Left ventricle myocardium inferior (tissue), 1 donor: Measurements from ENCODE around the gene TXNDC9. TPM values are rescaled to one million over a fixed set of nuclear protein-coding genes. Genes with fewer than 3 reads are reported as not detected.
"Not testable (repeated sequence)": the region's sequence is repeated elsewhere in the genome, so short reads cannot be mapped to it uniquely, and the experiment has no call there.

Experiments used
- DNase-seq: peaks from one replicate; pipeline ENCODE4 v3.0.0-alpha.2; 2020
- H3K27ac ChIP-seq: fragments of 200-600 bp; replicated peaks from 2 replicates; pipeline ENCODE4 v1.8.0; 2021
- H3K27me3 ChIP-seq: fragments of 200-600 bp; 2 replicates; pipeline ENCODE4 v1.8.0; 2021; ENCODE audit warnings: low read depth
- H3K36me3 ChIP-seq: fragments of 200-600 bp; 2 replicates; pipeline ENCODE4 v1.8.0; 2021
- H3K4me1 ChIP-seq: fragments of 200-600 bp; 2 replicates; pipeline ENCODE4 v1.8.0; 2021
- H3K4me3 ChIP-seq: fragments of 200-600 bp; 2 replicates; pipeline ENCODE4 v1.8.0; 2021; ENCODE audit warnings: mild to moderate bottlenecking, moderate library complexity
- H3K9me3 ChIP-seq: fragments of 200-600 bp; replicated peaks from 2 replicates; pipeline ENCODE4 v1.8.0; 2021
- intact Hi-C: fragments of 100-400 bp; cut with micrococcal nuclease; formaldehyde crosslinking; loops from one replicate; pipeline ENCODE4 v1.11.0; 2022
- total RNA-seq: library from RNA; stranded (reverse); fragmentation: NEBNext Ultra II Directional; extraction: Animal tissue kit (Norgen Biotek cat#: 25700); gene quantifications from one replicate; pipeline ENCODE4 v1.2.1, GENCODE V29; 2021
- TF ChIP-seq, protein P1 (sequence below): fragments of 200-600 bp; IDR thresholded peaks from 2 replicates; pipeline ENCODE4 v1.8.0; 2021; ENCODE audit warnings: antibody characterized with exemption, mild to moderate bottlenecking, borderline replicate concordance
- donor health status: DM: no; HTN: yes; CAD: no; lungs with severe emphysema.

The TXNDC9 gene
- total RNA-seq, 1 donor from 2014 or later, result 20.6 TPM

DNA sequence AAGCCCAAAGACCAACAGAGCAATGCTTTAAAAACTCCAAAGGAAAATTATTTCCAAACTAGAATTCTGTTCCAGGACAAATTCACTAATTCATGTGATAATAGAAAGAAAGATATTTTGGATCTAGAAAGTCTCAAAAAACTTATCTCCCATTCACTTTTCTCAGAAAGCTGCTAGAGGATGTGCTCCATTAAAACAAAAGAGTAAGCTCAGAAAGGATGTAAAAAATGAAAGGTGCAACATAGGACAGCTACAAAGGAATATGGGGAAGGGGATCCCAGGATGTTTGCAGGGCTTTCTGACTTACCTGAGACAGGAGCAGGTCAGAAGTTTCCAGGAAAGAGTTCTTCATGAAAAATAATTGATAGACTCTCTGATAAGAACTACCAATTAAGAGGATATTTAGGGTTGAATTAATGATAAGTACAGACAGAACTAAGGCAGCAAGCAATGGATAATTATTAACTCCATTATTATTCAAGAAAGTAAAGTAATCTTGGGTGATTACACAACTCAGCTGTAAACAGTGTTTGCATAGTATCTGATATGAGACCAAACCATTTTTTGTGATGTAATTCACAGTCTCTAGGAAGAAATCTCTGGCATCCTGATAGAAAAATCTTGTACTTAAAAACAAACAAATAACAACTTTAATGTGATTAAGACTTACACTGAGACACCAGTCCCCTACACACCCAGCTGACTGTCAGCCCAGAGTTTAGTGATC is 56.0 kb downstream of the TXNDC9 start:
- DNase-seq, result no peak

DNA sequence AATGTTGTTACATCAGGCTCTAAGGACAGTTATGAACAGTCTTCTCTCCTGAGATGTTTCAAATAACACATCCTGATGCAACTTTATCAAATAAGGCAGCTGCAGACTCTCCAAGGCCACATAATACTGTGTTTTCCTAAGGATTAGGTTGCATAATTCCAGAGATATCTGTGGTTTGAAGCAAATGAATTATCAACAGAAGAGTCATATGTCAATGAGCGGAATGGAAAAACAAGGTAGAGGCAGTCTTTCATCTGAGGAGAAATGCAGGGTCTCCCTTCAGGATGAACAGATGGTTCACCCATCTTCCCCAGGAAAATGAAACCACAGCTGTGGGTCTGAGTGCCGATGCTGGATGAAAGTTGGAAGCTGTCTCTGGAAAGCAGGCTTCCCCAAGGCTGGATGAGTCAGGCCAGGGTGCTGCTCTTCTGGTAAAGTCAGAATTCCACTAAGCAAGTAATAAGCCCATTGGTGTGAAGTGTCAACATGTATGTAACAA is 57.3 kb downstream of the TXNDC9 start:
- Histone ChIP-seq H3K4me1 (no peaks in the 10 kb centered on the region), H3K4me3 (no peak overlapping the region), H3K36me3 (peaks cover 23% of the 10 kb centered on the region), H3K27me3 (no peaks in the 10 kb centered on the region), H3K27ac (no peak overlapping the region), H3K9me3 (peaks cover 13% of the 10 kb centered on the region)
- intact Hi-C loops, result no loop called here
- TF ChIP-seq, protein P1, sequence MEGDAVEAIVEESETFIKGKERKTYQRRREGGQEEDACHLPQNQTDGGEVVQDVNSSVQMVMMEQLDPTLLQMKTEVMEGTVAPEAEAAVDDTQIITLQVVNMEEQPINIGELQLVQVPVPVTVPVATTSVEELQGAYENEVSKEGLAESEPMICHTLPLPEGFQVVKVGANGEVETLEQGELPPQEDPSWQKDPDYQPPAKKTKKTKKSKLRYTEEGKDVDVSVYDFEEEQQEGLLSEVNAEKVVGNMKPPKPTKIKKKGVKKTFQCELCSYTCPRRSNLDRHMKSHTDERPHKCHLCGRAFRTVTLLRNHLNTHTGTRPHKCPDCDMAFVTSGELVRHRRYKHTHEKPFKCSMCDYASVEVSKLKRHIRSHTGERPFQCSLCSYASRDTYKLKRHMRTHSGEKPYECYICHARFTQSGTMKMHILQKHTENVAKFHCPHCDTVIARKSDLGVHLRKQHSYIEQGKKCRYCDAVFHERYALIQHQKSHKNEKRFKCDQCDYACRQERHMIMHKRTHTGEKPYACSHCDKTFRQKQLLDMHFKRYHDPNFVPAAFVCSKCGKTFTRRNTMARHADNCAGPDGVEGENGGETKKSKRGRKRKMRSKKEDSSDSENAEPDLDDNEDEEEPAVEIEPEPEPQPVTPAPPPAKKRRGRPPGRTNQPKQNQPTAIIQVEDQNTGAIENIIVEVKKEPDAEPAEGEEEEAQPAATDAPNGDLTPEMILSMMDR, result no peak
- no peak for DNase-seq

More for the DNA sequence above, 56.0 kb downstream of the TXNDC9 start:
- no peak overlapping the region for H3K27ac ChIP-seq
- TF ChIP-seq, protein P1, result no peak
- intact Hi-C loops, result no loop called here
- no peaks in the 10 kb centered on the region for H3K4me1 ChIP-seq
- H3K27me3 ChIP-seq, result no peaks in the 10 kb centered on the region
- H3K4me3 ChIP-seq, result no peak overlapping the region
- peaks cover 13% of the 10 kb centered on the region for H3K9me3 ChIP-seq
- peaks cover 35% of the 10 kb centered on the region for H3K36me3 ChIP-seq

DNA sequence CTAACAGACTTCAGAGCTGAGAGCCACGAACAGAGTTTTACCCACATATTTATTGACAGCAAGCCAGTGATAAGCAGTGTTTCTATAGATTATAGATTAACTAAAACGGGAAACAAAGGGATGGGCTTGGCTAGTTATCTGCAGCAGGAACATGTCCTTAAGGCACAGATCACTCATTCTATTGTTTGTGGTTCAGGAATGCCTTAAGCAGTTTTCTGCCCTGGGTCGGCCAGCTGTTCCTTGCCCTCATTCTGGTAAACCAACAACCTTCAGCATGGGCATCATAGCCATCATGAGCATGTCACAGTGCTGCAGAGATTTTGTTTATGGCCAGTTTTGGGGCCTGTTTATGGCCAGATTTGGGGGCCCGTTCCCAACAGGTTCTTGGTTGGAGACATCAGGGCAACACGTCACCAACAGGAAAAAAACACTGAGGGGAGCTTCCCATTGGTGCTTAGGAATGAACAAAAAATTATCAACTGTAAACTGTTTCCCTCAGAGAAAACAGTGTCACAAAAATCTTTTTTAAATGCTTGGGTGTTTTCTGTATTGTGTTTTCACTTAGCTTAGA is 57.9 kb downstream of the TXNDC9 start:
- H3K27ac ChIP-seq, H3K4me3 ChIP-seq, DNase-seq, H3K27me3 ChIP-seq, intact Hi-C loops, H3K4me1 ChIP-seq: not testable (repeated sequence)
- peaks cover 13% of the 10 kb centered on the region for H3K9me3 ChIP-seq
- peaks cover 18% of the 10 kb centered on the region for H3K36me3 ChIP-seq

DNA sequence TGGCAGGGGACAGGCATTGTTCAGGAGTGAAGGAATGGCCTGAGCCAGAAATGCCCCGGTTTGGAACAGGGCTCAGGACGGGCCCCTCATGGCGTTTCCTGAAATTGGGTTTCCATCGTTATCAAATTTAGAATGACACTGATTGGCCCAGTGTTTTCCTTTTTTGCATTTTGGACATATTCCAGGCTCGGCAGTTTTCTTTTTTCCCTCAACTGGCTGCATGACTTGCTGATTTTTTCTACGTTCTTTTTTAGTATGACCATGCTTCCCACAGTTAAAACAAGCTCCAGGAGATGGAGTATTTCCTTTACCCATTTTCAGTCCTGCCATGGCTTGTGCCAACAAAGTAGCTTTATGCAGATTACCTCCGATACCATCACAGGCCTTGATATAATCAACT is 60.3 kb downstream of the TXNDC9 start:
- peaks cover 17% of the 10 kb centered on the region for H3K36me3 ChIP-seq
- no peaks in the 10 kb centered on the region for H3K4me1 ChIP-seq
- H3K4me3 ChIP-seq, result no peak overlapping the region
- TF ChIP-seq, protein P1, result no peak
- H3K27me3 ChIP-seq, result no peaks in the 10 kb centered on the region
- H3K27ac ChIP-seq, result no peak overlapping the region
- intact Hi-C loops, result no loop called here
- H3K9me3 ChIP-seq, result peaks cover 19% of the 10 kb centered on the region
- DNase-seq, result no peak

Other genes with a start within 250 kb of the TXNDC9 start
- gene C2orf15, start 194.6 kb downstream of the TXNDC9 start, total RNA-seq, result not detected
- gene TSGA10, start 181.4 kb downstream of the TXNDC9 start, total RNA-seq, result 3.1 TPM
- gene LIPT1, start 181.4 kb downstream of the TXNDC9 start, total RNA-seq, result 7.9 TPM
- 16.0 TPM for gene MITD1, start 155.3 kb downstream of the TXNDC9 start, total RNA-seq
- gene MRPL30, start 155.1 kb downstream of the TXNDC9 start, total RNA-seq, result 34.8 TPM
- gene LYG2, start 80.7 kb downstream of the TXNDC9 start, total RNA-seq, result not detected
- gene LYG1, start 35.1 kb downstream of the TXNDC9 start, total RNA-seq, result 0.58 TPM
- gene EIF5B, start 1.1 kb upstream of the TXNDC9 start, total RNA-seq, result 87.0 TPM
- 42.8 TPM for gene REV1, start 153.7 kb upstream of the TXNDC9 start, total RNA-seq